ENCODE results near the gene NKD2. TPM values are rescaled to one million over a fixed set of nuclear protein-coding genes. Genes with fewer than 3 reads are reported as not detected.

NKD2 gene
- total RNA-seq, 1 experiment from 2014 or later: 5.0 TPM

- DNase-seq (ENCODE audit: extremely low read depth, low read depth): no peak
Observed at GRCh38 chr5:1066676-1067075, 58.1 kb downstream of the NKD2 start.

- no peak for DNase-seq (ENCODE audit: extremely low read depth, low read depth)
Observed at GRCh38 chr5:1067141-1068121, 58.8 kb downstream of the NKD2 start.

- DNase-seq (ENCODE audit: extremely low read depth, low read depth): no peak
Observed at GRCh38 chr5:1068204-1068894, 59.7 kb downstream of the NKD2 start.

GRCh38 chr5:1068895-1069719 lies 60.5 kb downstream of the NKD2 start:
- DNase-seq (ENCODE audit: extremely low read depth, low read depth): no peak

- no peak for DNase-seq (ENCODE audit: extremely low read depth, low read depth)
Observed at GRCh38 chr5:1069720-1070088, 61.1 kb downstream of the NKD2 start.

GRCh38 chr5:1073239-1074102 lies 64.9 kb downstream of the NKD2 start:
- no peak for DNase-seq (ENCODE audit: extremely low read depth, low read depth)

- no peak for DNase-seq (ENCODE audit: extremely low read depth, low read depth)
Observed at GRCh38 chr5:1074226-1074625, 65.6 kb downstream of the NKD2 start.

- no peak for DNase-seq (ENCODE audit: extremely low read depth, low read depth)
Observed at GRCh38 chr5:1074816-1075554, 66.4 kb downstream of the NKD2 start.

GRCh38 chr5:1075555-1075881 lies 66.9 kb downstream of the NKD2 start:
- no peak for DNase-seq (ENCODE audit: extremely low read depth, low read depth)

GRCh38 chr5:1075931-1076330 lies 67.3 kb downstream of the NKD2 start:
- DNase-seq (ENCODE audit: extremely low read depth, low read depth): no peak

GRCh38 chr5:1076406-1076805 lies 67.8 kb downstream of the NKD2 start:
- DNase-seq (ENCODE audit: extremely low read depth, low read depth): no peak

GRCh38 chr5:1077026-1077425 lies 68.4 kb downstream of the NKD2 start:
- DNase-seq (ENCODE audit: extremely low read depth, low read depth): no peak

- no peak for DNase-seq (ENCODE audit: extremely low read depth, low read depth)
Observed at GRCh38 chr5:1077491-1078020, 69.0 kb downstream of the NKD2 start.

- no peak for DNase-seq (ENCODE audit: extremely low read depth, low read depth)
Observed at GRCh38 chr5:1078206-1078605, 69.6 kb downstream of the NKD2 start.

GRCh38 chr5:1078851-1079250 lies 70.2 kb downstream of the NKD2 start:
- DNase-seq (ENCODE audit: extremely low read depth, low read depth): no peak

- no peak for DNase-seq (ENCODE audit: extremely low read depth, low read depth)
Observed at GRCh38 chr5:1079486-1079885, 70.9 kb downstream of the NKD2 start.

- DNase-seq (ENCODE audit: extremely low read depth, low read depth): no peak
Observed at GRCh38 chr5:1079961-1080360, 71.4 kb downstream of the NKD2 start.

GRCh38 chr5:1080432-1080831 lies 71.8 kb downstream of the NKD2 start:
- no peak for DNase-seq (ENCODE audit: extremely low read depth, low read depth)

- DNase-seq (ENCODE audit: extremely low read depth, low read depth): no peak
Observed at GRCh38 chr5:1081519-1081918, 72.9 kb downstream of the NKD2 start.
